Measurements from ENCODE around the gene GALK2. TPM values are rescaled to one million over a fixed set of nuclear protein-coding genes. Genes with fewer than 3 reads are reported as not detected.
"Not testable (repeated sequence)": the region's sequence is repeated elsewhere in the genome, so short reads cannot be mapped to it uniquely, and the experiment has no call there.

GALK2 gene
- total and polyA plus RNA-seq, 2 experiments from 2014 or later: 27.5 to 28.1 TPM

DNA sequence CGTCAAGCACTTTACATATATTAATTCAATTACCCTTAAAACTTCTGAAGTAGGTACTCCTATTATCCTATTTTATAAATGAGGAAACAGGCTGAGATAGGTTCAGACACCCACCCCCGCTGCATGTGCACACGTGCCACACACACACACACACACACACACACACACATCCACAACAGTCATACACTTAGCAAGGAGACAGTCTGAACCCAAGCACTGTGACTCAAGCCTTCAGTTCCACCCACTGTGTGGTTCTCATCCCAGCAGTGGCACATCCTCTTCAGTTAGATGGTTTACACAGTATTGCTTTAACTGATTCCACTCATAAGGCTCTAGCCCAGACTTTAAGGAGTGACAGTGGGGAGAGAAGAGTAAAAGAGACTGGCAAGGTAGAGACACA, 161.9 kb downstream of the GALK2 start:
- no peak overlapping the region for H3K4me3 ChIP-seq
- H3K27ac ChIP-seq: no peak overlapping the region
- H3K9me3 ChIP-seq (ENCODE audit: low read depth): no peaks in the 10 kb centered on the region
- no peaks in the 10 kb centered on the region for H3K27me3 ChIP-seq
- DNase-seq (ENCODE audit: low read depth in 1 of 2, low spot score in 1 of 2): no peak
- H3K4me1 ChIP-seq (ENCODE audit: low read depth): no peaks in the 10 kb centered on the region
- H3K36me3 ChIP-seq: no peaks in the 10 kb centered on the region
- no peak for TF ChIP-seq CTCF (IDR thresholded peaks at IDR 0.05; ENCODE audit: low read depth, low read length)

GRCh38 chr15:49339656-49340055, 169.6 kb downstream of the GALK2 start:
- H3K9me3 ChIP-seq (ENCODE audit: low read depth): no peaks in the 10 kb centered on the region
- no peak for TF ChIP-seq CTCF (IDR thresholded peaks at IDR 0.05; ENCODE audit: low read depth, low read length)
- no peak for DNase-seq (ENCODE audit: low read depth in 1 of 2, low spot score in 1 of 2)
- no peaks in the 10 kb centered on the region for H3K4me1 ChIP-seq (ENCODE audit: low read depth)
- no peak overlapping the region for H3K27ac ChIP-seq
- no peak overlapping the region for H3K4me3 ChIP-seq
- H3K36me3 ChIP-seq: no peaks in the 10 kb centered on the region
- H3K27me3 ChIP-seq: no peaks in the 10 kb centered on the region

DNA sequence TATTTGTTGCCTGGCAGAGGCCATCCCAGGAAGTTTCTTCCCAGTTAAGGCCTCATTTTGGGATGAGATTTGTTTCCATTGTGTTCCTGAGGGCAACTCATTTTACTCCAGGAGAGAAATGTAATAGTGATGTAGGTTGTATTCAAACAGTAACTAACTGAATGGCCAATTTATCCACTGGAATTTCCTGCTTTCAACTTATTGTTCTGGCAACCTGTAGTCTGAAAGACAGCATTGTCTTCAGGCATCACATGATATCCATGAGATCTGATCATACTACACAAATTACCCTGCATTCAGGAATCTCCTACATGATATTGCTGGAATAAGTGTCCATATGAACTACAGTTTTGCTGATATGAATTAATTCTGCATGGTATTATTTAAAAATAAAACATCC, 173.5 kb downstream of the GALK2 start:
- H3K27ac ChIP-seq: no peak overlapping the region
- no peaks in the 10 kb centered on the region for H3K36me3 ChIP-seq
- no peaks in the 10 kb centered on the region for H3K27me3 ChIP-seq
- H3K4me3 ChIP-seq: no peak overlapping the region
- DNase-seq (ENCODE audit: low read depth in 1 of 2, low spot score in 1 of 2): no peak
- no peaks in the 10 kb centered on the region for H3K4me1 ChIP-seq (ENCODE audit: low read depth)
- no peak for TF ChIP-seq CTCF (IDR thresholded peaks at IDR 0.05; ENCODE audit: low read depth, low read length)
- no peaks in the 10 kb centered on the region for H3K9me3 ChIP-seq (ENCODE audit: low read depth)

DNA sequence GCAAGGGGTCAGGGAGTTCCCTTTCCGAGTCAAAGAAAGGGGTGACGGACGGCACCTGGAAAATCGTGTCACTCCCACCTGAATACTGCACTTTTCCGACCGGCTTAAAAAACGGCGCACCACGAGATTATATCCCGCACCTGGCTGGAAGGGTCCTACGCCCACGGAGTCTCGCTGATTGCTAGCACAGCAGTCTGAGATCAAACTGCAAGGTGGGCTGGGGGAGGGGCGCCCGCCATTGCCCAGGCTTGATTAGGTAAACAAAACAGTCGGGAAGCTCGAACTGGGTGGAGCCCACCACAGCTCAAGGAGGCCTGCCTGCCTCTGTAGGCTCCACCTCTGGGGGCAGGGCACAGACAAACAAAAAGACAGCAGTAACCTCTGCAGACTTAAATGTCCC, 184.4 kb downstream of the GALK2 start:
- not testable (repeated sequence) for H3K4me1 ChIP-seq (ENCODE audit: low read depth); H3K9me3 ChIP-seq (ENCODE audit: low read depth); H3K4me3 ChIP-seq; H3K27ac ChIP-seq; H3K27me3 ChIP-seq; H3K36me3 ChIP-seq; DNase-seq (ENCODE audit: low read depth in 1 of 2, low spot score in 1 of 2)

DNA sequence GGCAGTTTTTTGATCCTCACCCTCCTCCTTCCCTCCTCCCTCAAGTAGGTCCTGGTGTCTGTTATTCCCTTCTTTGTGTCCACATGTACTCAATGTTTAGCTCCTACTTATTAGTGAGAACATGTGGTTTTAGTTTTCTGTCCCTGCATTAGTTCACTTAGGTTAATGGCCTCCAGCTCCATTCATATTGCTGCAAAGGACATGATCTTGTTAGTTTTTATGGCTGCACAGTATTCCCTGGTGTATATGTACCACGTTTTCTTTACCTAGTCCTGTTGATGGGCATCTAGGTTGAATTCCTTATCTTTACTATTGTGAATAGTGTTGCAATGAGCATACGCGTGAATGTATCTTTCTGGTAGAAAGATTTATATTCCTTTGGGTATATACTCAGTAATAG, 191.3 kb downstream of the GALK2 start:
- no peak for TF ChIP-seq CTCF (IDR thresholded peaks at IDR 0.05; ENCODE audit: low read depth, low read length)
- H3K36me3 ChIP-seq: no peaks in the 10 kb centered on the region
- no peaks in the 10 kb centered on the region for H3K4me1 ChIP-seq (ENCODE audit: low read depth)
- no peak overlapping the region for H3K27ac ChIP-seq
- no peak overlapping the region for H3K4me3 ChIP-seq
- DNase-seq (ENCODE audit: low read depth in 1 of 2, low spot score in 1 of 2): no peak
- no peaks in the 10 kb centered on the region for H3K27me3 ChIP-seq
- no peaks in the 10 kb centered on the region for H3K9me3 ChIP-seq (ENCODE audit: low read depth)

GRCh38 chr15:49366496-49366895, 196.4 kb downstream of the GALK2 start:
- DNase-seq (ENCODE audit: low read depth in 1 of 2, low spot score in 1 of 2): no peak
- Histone ChIP-seq H3K36me3 (no peaks in the 10 kb centered on the region), H3K9me3 (ENCODE audit: low read depth) (no peaks in the 10 kb centered on the region), H3K27me3 (no peaks in the 10 kb centered on the region), H3K4me3 (no peak overlapping the region), H3K4me1 (ENCODE audit: low read depth) (no peaks in the 10 kb centered on the region), H3K27ac (no peak overlapping the region)
- TF ChIP-seq CTCF (IDR thresholded peaks at IDR 0.05; ENCODE audit: low read depth, low read length): no peak

Measured in cardiac muscle cell (in vitro differentiated cells and primary cell).